Measurements from ENCODE around the gene STAP2. TPM values are rescaled to one million over a fixed set of nuclear protein-coding genes. Genes with fewer than 3 reads are reported as not detected.
A peak's percentile ranks its signal among the peaks of the same experiment; 100 is the strongest.

STAP2 gene
- total and polyA plus RNA-seq, 8 donors, result 20.7 to 250 (median 43.3) TPM; not detected in 1

GRCh38 chr19:4298810-4299550, 39.6 kb downstream of the STAP2 start:
- DNase-seq, result no peak
- no peaks in the 10 kb centered on the region for H3K36me3 ChIP-seq
- no peak overlapping the region for H3K27ac ChIP-seq
- no peaks in the 10 kb centered on the region for H3K9me3 ChIP-seq
- TF ChIP-seq EP300 (IDR thresholded peaks at IDR 0.05), result no peak
- TF ChIP-seq POLR2AphosphoS5 (IDR thresholded peaks at IDR 0.05), result no peak
- no peak for TF ChIP-seq CTCF (IDR thresholded peaks at IDR 0.05)
- TF ChIP-seq POLR2A (IDR thresholded peaks at IDR 0.05), result no peak
- H3K4me3 ChIP-seq, result no peak overlapping the region
- WGBS, 5 donors, result 76 to 89% (median 86%) methylated on average over 7 to 8 of the region's 8 CpGs
- peaks cover 2 to 56% (median 6%) of the 10 kb centered on the region in 3 donors for H3K27me3 ChIP-seq
- intact Hi-C loops (cut with DNase I; ENCODE audit: low total_unique reads), result no loop called here
- peaks cover 0 to 6% (median under 1%) of the 10 kb centered on the region in 4 donors for H3K4me1 ChIP-seq

- H3K27me3 ChIP-seq, result peaks cover 0 to 51% (median 4%) of the 10 kb centered on the region in 3 donors
- WGBS, 5 donors, result 73 to 78% (median 74%) methylated on average over 24 to 27 of the region's 27 CpGs
- no peak overlapping the region for H3K27ac ChIP-seq
- H3K4me3 ChIP-seq, result no peak overlapping the region
- DNase-seq, result no peak
- H3K36me3 ChIP-seq, result no peaks in the 10 kb centered on the region
- peaks cover 0 to 6% (median 0%) of the 10 kb centered on the region in 4 donors for H3K4me1 ChIP-seq
- intact Hi-C loops (cut with DNase I; ENCODE audit: low total_unique reads), result no loop called here
- H3K9me3 ChIP-seq, result no peaks in the 10 kb centered on the region
- no peak for TF ChIP-seq POLR2A (IDR thresholded peaks at IDR 0.05)
Measured at GRCh38 chr19:4297901-4298809, 40.5 kb downstream of the STAP2 start.

- DNase-seq, result peak; percentile 38 to 71
- Histone ChIP-seq H3K9me3 (no peaks in the 10 kb centered on the region), H3K27me3 (peaks cover 0 to 51% (median 4%) of the 10 kb centered on the region in 3 donors), H3K4me1 (peaks cover 0 to 6% (median 0%) of the 10 kb centered on the region in 4 donors), H3K36me3 (no peaks in the 10 kb centered on the region), H3K4me3 (no peak overlapping the region), H3K27ac (no peak overlapping the region)
- intact Hi-C loops (cut with DNase I; ENCODE audit: low total_unique reads), result no loop called here
- 33 to 45% (median 39%) methylated on average over 12 to 14 of the region's 14 CpGs for WGBS, 5 donors
- TF ChIP-seq POLR2AphosphoS5 (IDR thresholded peaks at IDR 0.05) (no peak), EP300 (IDR thresholded peaks at IDR 0.05) (no peak), POLR2A (IDR thresholded peaks at IDR 0.05) (no peak), CTCF (IDR thresholded peaks at IDR 0.05) (no peak)
Measured at GRCh38 chr19:4295972-4296771, 42.5 kb downstream of the STAP2 start.

GRCh38 chr19:4294389-4294788, 44.2 kb downstream of the STAP2 start:
- intact Hi-C loops (cut with DNase I; ENCODE audit: low total_unique reads), result no loop called here
- H3K9me3 ChIP-seq, result no peaks in the 10 kb centered on the region
- 25 to 42% (median 32%) methylated on average over 8 to 10 of the region's 10 CpGs for WGBS, 5 donors
- H3K4me1 ChIP-seq, result peaks cover 0 to 6% (median 0%) of the 10 kb centered on the region in 4 donors
- H3K27me3 ChIP-seq, result peaks cover 0 to 68% (median 4%) of the 10 kb centered on the region in 3 donors
- TF ChIP-seq POLR2AphosphoS5 (IDR thresholded peaks at IDR 0.05) (no peak), POLR2A (IDR thresholded peaks at IDR 0.05) (no peak), CTCF (IDR thresholded peaks at IDR 0.05) (no peak), EP300 (IDR thresholded peaks at IDR 0.05) (no peak)
- no peaks in the 10 kb centered on the region for H3K36me3 ChIP-seq
- no peak overlapping the region for H3K27ac ChIP-seq
- H3K4me3 ChIP-seq, result no peak overlapping the region
- DNase-seq, result no peak

All from stomach (tissue), 9 donors.